Midbrain (tissue), 1 donor: Measurements from ENCODE around the gene SYNGR4.
"Not testable (repeated sequence)": the region's sequence is repeated elsewhere in the genome, so short reads cannot be mapped to it uniquely, and the experiment has no call there.

ENCODE experiments used
- DNase-seq: peaks from one replicate; lab custom pipeline; 2025; lab: John Stamatoyannopoulos, UW

Gene SYNGR4

GRCh38 chr19:48363810-48364597, at the start of gene SYNGR4, which contains the start of gene TMEM143:
TSS of gene SYNGR4 (plus strand) at chr19:48364367. CDS start at chr19:48365843, 1,476 bp downstream.
TSS of gene TMEM143 (minus strand) at chr19:48363940. CDS start at chr19:48363920, 20 bp downstream.
- DNase-seq, result peak; percentile 100

- DNase-seq, result no peak
Measured at GRCh38 chr19:48315712-48316111, 48.5 kb upstream of the SYNGR4 start.

- DNase-seq, result not testable (repeated sequence)
Measured at GRCh38 chr19:48317708-48317960, 46.5 kb upstream of the SYNGR4 start.

- DNase-seq, result no peak
Measured at GRCh38 chr19:48318286-48318987, 45.7 kb upstream of the SYNGR4 start.

- peak; percentile 67 for DNase-seq
Measured at GRCh38 chr19:48319647-48320541, 44.3 kb upstream of the SYNGR4 start.

- DNase-seq, result peak; percentile 68
Measured at GRCh38 chr19:48321372-48321621, 42.9 kb upstream of the SYNGR4 start.

GRCh38 chr19:48321622-48322591, 42.3 kb upstream of the SYNGR4 start:
- peak; percentile 97 for DNase-seq

- DNase-seq, result peak; percentile 16
Measured at GRCh38 chr19:48325265-48325910, 38.8 kb upstream of the SYNGR4 start, which contains the start of gene EMP3. TSS of gene EMP3 (plus strand) at chr19:48325552. CDS start at chr19:48326845, 1,293 bp downstream.

GRCh38 chr19:48329167-48329891, 34.8 kb upstream of the SYNGR4 start:
- DNase-seq, result no peak

- peak; percentile 92 for DNase-seq
Measured at GRCh38 chr19:48330012-48330681, 34.0 kb upstream of the SYNGR4 start.

GRCh38 chr19:48332351-48332661, 31.9 kb upstream of the SYNGR4 start:
- no peak for DNase-seq

GRCh38 chr19:48332662-48333466, 31.3 kb upstream of the SYNGR4 start:
- peak; percentile 89 for DNase-seq

- peak; percentile 79 for DNase-seq
Measured at GRCh38 chr19:48333467-48334384, 30.4 kb upstream of the SYNGR4 start.

- no peak for DNase-seq
Measured at GRCh38 chr19:48338253-48338755, 25.9 kb upstream of the SYNGR4 start.

- DNase-seq, result no peak
Measured at GRCh38 chr19:48338802-48339503, 25.2 kb upstream of the SYNGR4 start.

- no peak for DNase-seq
Measured at GRCh38 chr19:48340995-48341394, 23.2 kb upstream of the SYNGR4 start.
